Liver (tissue), 9 donors: ENCODE data around the gene ITIH1. TPM values are rescaled to one million over a fixed set of nuclear protein-coding genes. Genes with fewer than 3 reads are reported as not detected.

Experiments used
- DNase-seq: peaks from one replicate; pipeline ENCODE4 v3.0.0-alpha.2; 2017; ENCODE audit warnings: low spot score
- H3K27ac ChIP-seq, 2 donors: one replicate each; pipeline ENCODE4 v1.7.0; 2013; ENCODE audit warnings: inconsistent platforms in 2 of 2, low read length in 2 of 2, control low read depth in 1 of 2, low read depth in 1 of 2, mild to moderate bottlenecking in 1 of 2
- H3K27me3 ChIP-seq, 4 donors: one replicate each; pipeline versions ENCODE4 v1.6.1 to v1.7.0; 2013; ENCODE audit warnings: low read length in 3 of 4, inconsistent platforms in 1 of 4, mild to moderate bottlenecking in 1 of 4, moderate library complexity in 1 of 4; ENCODE audit not compliant: control insufficient read depth in 4 of 4, insufficient read depth in 4 of 4
- H3K36me3 ChIP-seq, 4 donors: one replicate each; pipeline versions ENCODE4 v1.6.1 to v1.7.0; 2013; ENCODE audit warnings: low read length in 3 of 4, mild to moderate bottlenecking in 3 of 4, low read depth in 1 of 4, moderate library complexity in 1 of 4; ENCODE audit not compliant: control insufficient read depth in 4 of 4, insufficient read depth in 3 of 4
- H3K4me1 ChIP-seq, 4 donors: one replicate each; pipeline versions ENCODE4 v1.6.1 to v1.7.0; 2013; ENCODE audit warnings: low read length in 3 of 4, mild to moderate bottlenecking in 3 of 4, moderate library complexity in 1 of 4; ENCODE audit not compliant: control insufficient read depth in 4 of 4, insufficient read depth in 4 of 4
- H3K4me3 ChIP-seq, 3 donors: one replicate each; pipeline versions ENCODE4 v1.6.1 to v1.7.0; 2013; ENCODE audit warnings: low read length in 3 of 3, control low read depth in 1 of 3, low read depth in 1 of 3, mild to moderate bottlenecking in 1 of 3
- H3K9ac ChIP-seq, 2 donors: one replicate each; pipeline ENCODE4 v1.7.0; 2013; ENCODE audit warnings: low read length in 2 of 2, mild to moderate bottlenecking in 2 of 2, moderate library complexity in 2 of 2, control low read depth in 1 of 2, low read depth in 1 of 2
- H3K9me3 ChIP-seq, 4 donors: one replicate each; pipeline versions ENCODE4 v1.6.1 to v1.7.0; 2013; ENCODE audit warnings: low read length in 3 of 4; ENCODE audit not compliant: control insufficient read depth in 4 of 4
- FOXA1 ChIP-seq: IDR thresholded peaks from 2 replicates; pipeline ENCODE4 v1.6.1; 2016; ENCODE audit warnings: antibody characterized with exemption
- FOXA2 ChIP-seq: IDR thresholded peaks from 2 replicates; pipeline ENCODE4 v1.6.1; 2016; ENCODE audit warnings: antibody characterized with exemption
- GABPA ChIP-seq, 2 donors: IDR thresholded peaks in 1 of 2; conservative IDR thresholded peaks in 1 of 2; 2 replicates each; pipeline ENCODE4 v1.6.1; 2016; ENCODE audit warnings: antibody characterized with exemption in 2 of 2, mild to moderate bottlenecking in 1 of 2, moderate library complexity in 1 of 2
- HNF4A ChIP-seq, 2 donors: conservative IDR thresholded peaks; 2 replicates each; pipeline ENCODE4 v1.6.1; 2016; ENCODE audit warnings: antibody characterized with exemption in 2 of 2, mild to moderate bottlenecking in 2 of 2
- HNF4G ChIP-seq: IDR thresholded peaks from 2 replicates; pipeline ENCODE4 v1.6.1; 2016; ENCODE audit warnings: antibody characterized with exemption
- JUND ChIP-seq, 2 donors: IDR thresholded peaks; 2 replicates each; pipeline ENCODE4 v1.6.1; 2016; ENCODE audit warnings: antibody characterized with exemption in 2 of 2
- NR2F2 ChIP-seq: IDR thresholded peaks from 2 replicates; pipeline ENCODE4 v1.6.1; 2016; ENCODE audit warnings: antibody characterized with exemption
- RAD21 ChIP-seq, 2 donors: IDR thresholded peaks; 2 replicates each; pipeline ENCODE4 v1.6.1; 2016; ENCODE audit warnings: antibody characterized with exemption in 2 of 2, mild to moderate bottlenecking in 2 of 2
- RXRA ChIP-seq, 2 donors: IDR thresholded peaks; 2 replicates each; pipeline ENCODE4 v1.6.1; 2017 to 2018; ENCODE audit warnings: antibody characterized with exemption in 2 of 2, mild to moderate bottlenecking in 1 of 2
- SP1 ChIP-seq: IDR thresholded peaks from 2 replicates; pipeline ENCODE4 v1.6.1; 2018; ENCODE audit warnings: antibody characterized with exemption, mild to moderate bottlenecking
- TAF1 ChIP-seq: conservative IDR thresholded peaks from 2 replicates; pipeline ENCODE4 v1.6.1; 2016; ENCODE audit warnings: antibody characterized with exemption, mild to moderate bottlenecking
- YY1 ChIP-seq: IDR thresholded peaks from 2 replicates; pipeline ENCODE4 v1.6.1; 2016; ENCODE audit warnings: antibody characterized with exemption, mild to moderate bottlenecking
- WGBS: extraction: QIAGEN DNeasy Blood & Tissue Kit; methylation state at CpG from one replicate; pipeline ENCODE4 v1.1.7; 2013; 5-methylcytosine and 5-hydroxymethylcytosine counted together
- polyA plus RNA-seq, 2 donors: library from polyadenylated mRNA; stranded (reverse) in 1 of 2; unstranded in 1 of 2; fragments of 200-250 nt in 1 of 2; fragments of >200 nt in 1 of 2; fragmentation: Nextera tagmentation in 1 of 2; extraction: Ambion mirVana in 1 of 2; gene quantifications; one replicate each; pipeline versions ENCODE4 v1.2.1 to v1.2.3, GENCODE V29; 2013 to 2015
- total RNA-seq, 2 donors: library from RNA; depleted of rRNA; stranded (reverse); fragments of >200 nt; gene quantifications; one replicate each; pipeline ENCODE4 v1.2.3, GENCODE V29; 2014
- TF ChIP-seq, protein P1 (sequence below): IDR thresholded peaks from 2 replicates; pipeline ENCODE4 v1.6.1; 2016; ENCODE audit warnings: antibody characterized with exemption, mild to moderate bottlenecking
- TF ChIP-seq, protein P2 (sequence below): fragments of 150-350 bp; IDR thresholded peaks from 2 replicates; pipeline ENCODE4 v1.5.1; 2017; ENCODE audit warnings: improper control_type of control experiment, low read depth, low read length; ENCODE audit not compliant: missing input control
- TF ChIP-seq, protein P3 (sequence below): IDR thresholded peaks from 2 replicates; pipeline ENCODE4 v1.6.1; 2016; ENCODE audit warnings: antibody characterized with exemption
- TF ChIP-seq, protein P4 (sequence below): IDR thresholded peaks from 2 replicates; pipeline ENCODE4 v1.6.1; 2016; ENCODE audit warnings: antibody characterized with exemption
- TF ChIP-seq, protein P5 (sequence below): IDR thresholded peaks from 2 replicates; pipeline ENCODE4 v1.6.1; 2016; ENCODE audit warnings: antibody characterized with exemption
- donor health status: healthy.
- donor health status: healthy.
- donor health status: healthy.
- donor health status: healthy.
- donor health status: healthy.

The ITIH1 gene
- total and polyA plus RNA-seq, 4 donors: 1,022 to 1,400 (median 1,242) TPM

DNA sequence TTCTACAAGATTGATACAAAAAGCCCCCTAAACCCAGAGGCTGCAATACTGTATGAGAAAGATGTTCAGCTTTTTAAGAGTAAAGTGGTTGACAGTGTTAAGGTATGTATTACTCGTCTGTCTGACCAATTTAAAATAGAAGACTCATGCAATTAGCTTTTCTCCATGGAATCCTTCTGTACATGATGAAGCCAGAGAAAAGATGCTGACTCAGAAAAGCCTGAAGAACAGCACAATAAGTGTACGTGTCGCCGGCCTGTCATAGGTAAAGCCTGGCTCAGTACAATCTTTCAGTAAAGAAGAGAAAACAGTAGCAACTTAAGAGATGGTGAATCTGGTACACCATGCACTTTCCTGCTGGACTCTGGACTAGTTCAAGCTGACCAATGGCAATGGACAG is 23.0 kb upstream of the ITIH1 start (continued):
- TF ChIP-seq, protein P1, sequence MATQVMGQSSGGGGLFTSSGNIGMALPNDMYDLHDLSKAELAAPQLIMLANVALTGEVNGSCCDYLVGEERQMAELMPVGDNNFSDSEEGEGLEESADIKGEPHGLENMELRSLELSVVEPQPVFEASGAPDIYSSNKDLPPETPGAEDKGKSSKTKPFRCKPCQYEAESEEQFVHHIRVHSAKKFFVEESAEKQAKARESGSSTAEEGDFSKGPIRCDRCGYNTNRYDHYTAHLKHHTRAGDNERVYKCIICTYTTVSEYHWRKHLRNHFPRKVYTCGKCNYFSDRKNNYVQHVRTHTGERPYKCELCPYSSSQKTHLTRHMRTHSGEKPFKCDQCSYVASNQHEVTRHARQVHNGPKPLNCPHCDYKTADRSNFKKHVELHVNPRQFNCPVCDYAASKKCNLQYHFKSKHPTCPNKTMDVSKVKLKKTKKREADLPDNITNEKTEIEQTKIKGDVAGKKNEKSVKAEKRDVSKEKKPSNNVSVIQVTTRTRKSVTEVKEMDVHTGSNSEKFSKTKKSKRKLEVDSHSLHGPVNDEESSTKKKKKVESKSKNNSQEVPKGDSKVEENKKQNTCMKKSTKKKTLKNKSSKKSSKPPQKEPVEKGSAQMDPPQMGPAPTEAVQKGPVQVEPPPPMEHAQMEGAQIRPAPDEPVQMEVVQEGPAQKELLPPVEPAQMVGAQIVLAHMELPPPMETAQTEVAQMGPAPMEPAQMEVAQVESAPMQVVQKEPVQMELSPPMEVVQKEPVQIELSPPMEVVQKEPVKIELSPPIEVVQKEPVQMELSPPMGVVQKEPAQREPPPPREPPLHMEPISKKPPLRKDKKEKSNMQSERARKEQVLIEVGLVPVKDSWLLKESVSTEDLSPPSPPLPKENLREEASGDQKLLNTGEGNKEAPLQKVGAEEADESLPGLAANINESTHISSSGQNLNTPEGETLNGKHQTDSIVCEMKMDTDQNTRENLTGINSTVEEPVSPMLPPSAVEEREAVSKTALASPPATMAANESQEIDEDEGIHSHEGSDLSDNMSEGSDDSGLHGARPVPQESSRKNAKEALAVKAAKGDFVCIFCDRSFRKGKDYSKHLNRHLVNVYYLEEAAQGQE: no peak

DNA sequence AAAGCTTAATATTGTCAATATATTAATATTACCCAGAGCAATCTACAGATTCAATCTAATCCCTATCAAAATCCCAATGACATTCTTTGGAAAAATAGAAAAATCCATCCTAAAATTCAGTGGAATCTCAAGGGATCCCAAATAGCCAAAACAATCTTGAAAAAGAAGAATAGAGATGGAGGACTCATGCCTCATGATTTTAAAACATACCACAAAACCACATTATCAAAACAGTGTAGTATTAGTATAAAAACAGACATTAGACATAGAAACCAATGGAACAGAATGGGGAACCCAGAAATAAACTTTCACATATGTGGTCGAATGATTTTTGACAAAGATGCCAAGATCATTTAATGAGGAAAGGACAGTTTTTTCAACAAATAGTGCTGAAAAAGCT is 21.3 kb upstream of the ITIH1 start:
- H3K36me3 ChIP-seq: peaks cover 2 to 44% (median 29%) of the 10 kb centered on the region in 4 donors
- TF ChIP-seq, protein P2, sequence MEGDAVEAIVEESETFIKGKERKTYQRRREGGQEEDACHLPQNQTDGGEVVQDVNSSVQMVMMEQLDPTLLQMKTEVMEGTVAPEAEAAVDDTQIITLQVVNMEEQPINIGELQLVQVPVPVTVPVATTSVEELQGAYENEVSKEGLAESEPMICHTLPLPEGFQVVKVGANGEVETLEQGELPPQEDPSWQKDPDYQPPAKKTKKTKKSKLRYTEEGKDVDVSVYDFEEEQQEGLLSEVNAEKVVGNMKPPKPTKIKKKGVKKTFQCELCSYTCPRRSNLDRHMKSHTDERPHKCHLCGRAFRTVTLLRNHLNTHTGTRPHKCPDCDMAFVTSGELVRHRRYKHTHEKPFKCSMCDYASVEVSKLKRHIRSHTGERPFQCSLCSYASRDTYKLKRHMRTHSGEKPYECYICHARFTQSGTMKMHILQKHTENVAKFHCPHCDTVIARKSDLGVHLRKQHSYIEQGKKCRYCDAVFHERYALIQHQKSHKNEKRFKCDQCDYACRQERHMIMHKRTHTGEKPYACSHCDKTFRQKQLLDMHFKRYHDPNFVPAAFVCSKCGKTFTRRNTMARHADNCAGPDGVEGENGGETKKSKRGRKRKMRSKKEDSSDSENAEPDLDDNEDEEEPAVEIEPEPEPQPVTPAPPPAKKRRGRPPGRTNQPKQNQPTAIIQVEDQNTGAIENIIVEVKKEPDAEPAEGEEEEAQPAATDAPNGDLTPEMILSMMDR: no peak
- TF ChIP-seq HNF4A (conservative IDR thresholded peaks at IDR 0.05): no peak
- no peak for TF ChIP-seq FOXA2
- TF ChIP-seq, protein P3, sequence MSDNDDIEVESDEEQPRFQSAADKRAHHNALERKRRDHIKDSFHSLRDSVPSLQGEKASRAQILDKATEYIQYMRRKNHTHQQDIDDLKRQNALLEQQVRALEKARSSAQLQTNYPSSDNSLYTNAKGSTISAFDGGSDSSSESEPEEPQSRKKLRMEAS: no peak
- no peak for TF ChIP-seq RAD21 (IDR thresholded peaks at IDR 0.05)
- no peak for TF ChIP-seq HNF4G
- no peak for TF ChIP-seq GABPA (IDR thresholded peaks at IDR 0.05 in 1 of 2, conservative IDR thresholded peaks at IDR 0.05 in 1 of 2)
- no peak for TF ChIP-seq TAF1
- WGBS: 97% methylated on average over 1 of the region's 1 CpG

DNA sequence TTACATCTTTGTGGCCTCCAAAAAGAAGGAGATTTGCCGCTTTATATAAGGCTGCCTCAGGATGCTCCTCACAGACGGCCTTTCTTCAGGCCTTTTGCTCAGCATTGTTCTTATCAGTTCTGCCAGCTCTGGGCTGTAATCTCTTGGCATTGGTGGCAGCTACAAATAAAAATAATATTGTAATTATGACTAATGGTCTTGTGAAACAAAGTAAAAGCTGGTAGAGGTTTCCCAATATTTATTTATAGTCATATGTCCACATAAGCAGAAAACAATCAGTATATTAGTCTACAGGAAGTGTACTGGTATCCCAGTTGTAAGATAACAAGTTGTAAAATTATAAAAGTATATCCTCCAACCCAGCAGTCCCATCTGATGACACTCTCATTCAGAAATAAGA is 13.9 kb upstream of the ITIH1 start:
- H3K36me3 ChIP-seq: peaks cover 4 to 64% (median 42%) of the 10 kb centered on the region in 4 donors
- no peak overlapping the region for H3K27ac ChIP-seq
- no peak for DNase-seq
- no peak overlapping the region for H3K9ac ChIP-seq
- H3K9me3 ChIP-seq: no peaks in the 10 kb centered on the region
- WGBS: 86% methylated on average over 2 of the region's 2 CpGs
- TF ChIP-seq, protein P3: no peak
- TF ChIP-seq SP1: no peak
- TF ChIP-seq NR2F2: no peak
- TF ChIP-seq YY1: no peak
- no peak for TF ChIP-seq FOXA1
- no peak for TF ChIP-seq RXRA (IDR thresholded peaks at IDR 0.05)
- TF ChIP-seq JUND (IDR thresholded peaks at IDR 0.05): no peak
- TF ChIP-seq, protein P4, sequence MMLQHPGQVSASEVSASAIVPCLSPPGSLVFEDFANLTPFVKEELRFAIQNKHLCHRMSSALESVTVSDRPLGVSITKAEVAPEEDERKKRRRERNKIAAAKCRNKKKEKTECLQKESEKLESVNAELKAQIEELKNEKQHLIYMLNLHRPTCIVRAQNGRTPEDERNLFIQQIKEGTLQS: no peak
- TF ChIP-seq, protein P5, sequence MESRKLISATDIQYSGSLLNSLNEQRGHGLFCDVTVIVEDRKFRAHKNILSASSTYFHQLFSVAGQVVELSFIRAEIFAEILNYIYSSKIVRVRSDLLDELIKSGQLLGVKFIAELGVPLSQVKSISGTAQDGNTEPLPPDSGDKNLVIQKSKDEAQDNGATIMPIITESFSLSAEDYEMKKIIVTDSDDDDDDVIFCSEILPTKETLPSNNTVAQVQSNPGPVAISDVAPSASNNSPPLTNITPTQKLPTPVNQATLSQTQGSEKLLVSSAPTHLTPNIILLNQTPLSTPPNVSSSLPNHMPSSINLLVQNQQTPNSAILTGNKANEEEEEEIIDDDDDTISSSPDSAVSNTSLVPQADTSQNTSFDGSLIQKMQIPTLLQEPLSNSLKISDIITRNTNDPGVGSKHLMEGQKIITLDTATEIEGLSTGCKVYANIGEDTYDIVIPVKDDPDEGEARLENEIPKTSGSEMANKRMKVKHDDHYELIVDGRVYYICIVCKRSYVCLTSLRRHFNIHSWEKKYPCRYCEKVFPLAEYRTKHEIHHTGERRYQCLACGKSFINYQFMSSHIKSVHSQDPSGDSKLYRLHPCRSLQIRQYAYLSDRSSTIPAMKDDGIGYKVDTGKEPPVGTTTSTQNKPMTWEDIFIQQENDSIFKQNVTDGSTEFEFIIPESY: no peak
- no peak for TF ChIP-seq HNF4G
- H3K4me3 ChIP-seq: no peak overlapping the region
- no peaks in the 10 kb centered on the region for H3K27me3 ChIP-seq
- peaks cover 0 to 7% (median 0%) of the 10 kb centered on the region in 4 donors for H3K4me1 ChIP-seq

More for the DNA sequence above, 21.3 kb upstream of the ITIH1 start:
- Histone ChIP-seq H3K4me1 (peaks cover 0 to 2% (median 0%) of the 10 kb centered on the region in 4 donors), H3K27ac (no peak overlapping the region), H3K9ac (no peak overlapping the region), H3K4me3 (no peak overlapping the region), H3K27me3 (no peaks in the 10 kb centered on the region), H3K9me3 (no peaks in the 10 kb centered on the region)
- no peak for DNase-seq
